ENCODE measurements around the gene DGLUCY. TPM values are rescaled to one million over a fixed set of nuclear protein-coding genes. Genes with fewer than 3 reads are reported as not detected.
A peak's percentile ranks its signal among the peaks of the same experiment; 100 is the strongest.

The DGLUCY gene, protein sequence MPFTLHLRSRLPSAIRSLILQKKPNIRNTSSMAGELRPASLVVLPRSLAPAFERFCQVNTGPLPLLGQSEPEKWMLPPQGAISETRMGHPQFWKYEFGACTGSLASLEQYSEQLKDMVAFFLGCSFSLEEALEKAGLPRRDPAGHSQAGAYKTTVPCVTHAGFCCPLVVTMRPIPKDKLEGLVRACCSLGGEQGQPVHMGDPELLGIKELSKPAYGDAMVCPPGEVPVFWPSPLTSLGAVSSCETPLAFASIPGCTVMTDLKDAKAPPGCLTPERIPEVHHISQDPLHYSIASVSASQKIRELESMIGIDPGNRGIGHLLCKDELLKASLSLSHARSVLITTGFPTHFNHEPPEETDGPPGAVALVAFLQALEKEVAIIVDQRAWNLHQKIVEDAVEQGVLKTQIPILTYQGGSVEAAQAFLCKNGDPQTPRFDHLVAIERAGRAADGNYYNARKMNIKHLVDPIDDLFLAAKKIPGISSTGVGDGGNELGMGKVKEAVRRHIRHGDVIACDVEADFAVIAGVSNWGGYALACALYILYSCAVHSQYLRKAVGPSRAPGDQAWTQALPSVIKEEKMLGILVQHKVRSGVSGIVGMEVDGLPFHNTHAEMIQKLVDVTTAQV
- 100 to 1,000 TPM in 1 of 2 donors, 10 to 100 TPM in 1; 88.0 to 148 TPM for total RNA-seq

- Histone ChIP-seq H3K4me1 (replicated peaks) (no peaks in the 10 kb centered on the region), H3K9me3 (no peaks in the 10 kb centered on the region), H3K4me3 (peak within 1 kb of the TSS; percentile 41 to 46), H3K36me3 (no peaks in the 10 kb centered on the region), H3K27ac (peak within 1 kb of the TSS; percentile 92), H3K27me3 (replicated peaks; ENCODE audit: insufficient read depth) (no peaks in the 10 kb centered on the region)
- intact Hi-C loops (cut with DNase I) = loop anchor here (2.0 kb wide), 1 partner anchor 57 kb away; no protein-coding TSS in a partner anchor
- DNase-seq (ENCODE audit: low spot score) = peak; percentile 71
- 0% methylated on average over 5 of the region's 5 CpGs for WGBS
- TF ChIP-seq POLR2AphosphoS5 (IDR thresholded peaks at IDR 0.05) (peak; percentile 41), POLR2A (IDR thresholded peaks at IDR 0.05) (peak; percentile 38)
- TF ChIP-seq, protein P1, sequence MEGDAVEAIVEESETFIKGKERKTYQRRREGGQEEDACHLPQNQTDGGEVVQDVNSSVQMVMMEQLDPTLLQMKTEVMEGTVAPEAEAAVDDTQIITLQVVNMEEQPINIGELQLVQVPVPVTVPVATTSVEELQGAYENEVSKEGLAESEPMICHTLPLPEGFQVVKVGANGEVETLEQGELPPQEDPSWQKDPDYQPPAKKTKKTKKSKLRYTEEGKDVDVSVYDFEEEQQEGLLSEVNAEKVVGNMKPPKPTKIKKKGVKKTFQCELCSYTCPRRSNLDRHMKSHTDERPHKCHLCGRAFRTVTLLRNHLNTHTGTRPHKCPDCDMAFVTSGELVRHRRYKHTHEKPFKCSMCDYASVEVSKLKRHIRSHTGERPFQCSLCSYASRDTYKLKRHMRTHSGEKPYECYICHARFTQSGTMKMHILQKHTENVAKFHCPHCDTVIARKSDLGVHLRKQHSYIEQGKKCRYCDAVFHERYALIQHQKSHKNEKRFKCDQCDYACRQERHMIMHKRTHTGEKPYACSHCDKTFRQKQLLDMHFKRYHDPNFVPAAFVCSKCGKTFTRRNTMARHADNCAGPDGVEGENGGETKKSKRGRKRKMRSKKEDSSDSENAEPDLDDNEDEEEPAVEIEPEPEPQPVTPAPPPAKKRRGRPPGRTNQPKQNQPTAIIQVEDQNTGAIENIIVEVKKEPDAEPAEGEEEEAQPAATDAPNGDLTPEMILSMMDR (IDR thresholded peaks at IDR 0.05) = no peak
Measured at GRCh38 chr14:91113829-91114078, at the start of gene DGLUCY. DGLUCY (plus strand) TSS chr14:91114073; CDS start chr14:91160295, 46,222 bp downstream.

DNA sequence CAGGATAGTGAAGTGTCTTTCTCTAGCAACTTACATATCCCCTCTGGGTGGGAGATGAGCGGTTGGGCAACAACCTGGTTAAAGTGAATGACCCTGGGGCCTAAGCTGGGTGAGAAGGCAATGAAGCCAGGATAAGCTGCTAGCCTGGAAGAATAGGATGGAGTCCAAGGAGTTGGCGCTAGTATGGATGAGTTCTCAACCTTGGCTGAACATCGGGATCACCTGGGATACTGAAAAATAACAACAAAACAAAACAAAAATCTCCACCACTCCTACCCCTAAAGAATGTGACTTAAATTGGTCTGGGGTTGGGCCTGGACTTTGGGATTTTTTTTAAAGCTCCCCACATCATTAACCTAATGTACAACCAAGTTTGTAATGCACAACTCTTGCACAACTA lies 48.6 kb upstream of the DGLUCY start:
- intact Hi-C loops (cut with DNase I) = loop anchor here (10.0 kb wide), 1 partner anchor 220 kb away; no protein-coding TSS in a partner anchor
- Histone ChIP-seq H3K27ac (no peak overlapping the region), H3K4me1 (replicated peaks) (no peaks in the 10 kb centered on the region), H3K36me3 (no peaks in the 10 kb centered on the region), H3K9me3 (no peaks in the 10 kb centered on the region), H3K4me3 (no peak overlapping the region), H3K27me3 (replicated peaks; ENCODE audit: insufficient read depth) (no peaks in the 10 kb centered on the region)
- TF ChIP-seq POLR2AphosphoS5 (IDR thresholded peaks at IDR 0.05) (no peak), POLR2A (IDR thresholded peaks at IDR 0.05) (no peak)
- TF ChIP-seq, protein P1 (IDR thresholded peaks at IDR 0.05) = no peak
- no peak for DNase-seq (ENCODE audit: low spot score)
- 80% methylated on average over 3 of the region's 3 CpGs for WGBS

GRCh38 chr14:91067186-91067585 lies 46.7 kb upstream of the DGLUCY start:
- Histone ChIP-seq H3K4me1 (replicated peaks) (no peaks in the 10 kb centered on the region), H3K27ac (no peak overlapping the region), H3K9me3 (no peaks in the 10 kb centered on the region), H3K36me3 (no peaks in the 10 kb centered on the region), H3K4me3 (no peak overlapping the region), H3K27me3 (replicated peaks; ENCODE audit: insufficient read depth) (no peaks in the 10 kb centered on the region)
- 100% methylated on average over 1 of the region's 1 CpG for WGBS
- intact Hi-C loops (cut with DNase I) = loop anchor here (10.0 kb wide), 1 partner anchor 218 kb away; no protein-coding TSS in a partner anchor
- no peak for DNase-seq (ENCODE audit: low spot score)
- TF ChIP-seq POLR2A (IDR thresholded peaks at IDR 0.05) (no peak), POLR2AphosphoS5 (IDR thresholded peaks at IDR 0.05) (no peak)
- TF ChIP-seq, protein P1 (IDR thresholded peaks at IDR 0.05) = no peak

DNA sequence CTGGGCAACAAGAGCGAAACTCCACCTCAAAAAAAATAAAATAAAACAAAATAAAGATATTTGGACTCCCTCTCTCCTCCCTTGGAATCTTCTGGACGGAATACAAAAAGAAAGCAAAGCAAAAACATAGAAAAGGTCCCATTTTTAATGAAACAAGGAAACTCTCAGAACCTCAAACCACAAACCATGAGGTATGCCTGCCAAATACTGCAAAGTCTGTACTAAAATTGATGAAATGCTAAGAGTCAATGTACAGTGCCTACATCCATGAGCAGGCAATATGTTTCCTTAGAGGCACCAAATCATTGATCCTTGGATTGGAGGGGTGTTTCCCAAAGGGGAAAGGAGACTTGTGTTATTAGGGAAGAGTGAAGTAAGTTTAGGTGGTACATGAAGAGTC lies 45.2 kb upstream of the DGLUCY start:
- 92% methylated on average over 2 of the region's 2 CpGs for WGBS
- no peaks in the 10 kb centered on the region for H3K27me3 ChIP-seq (replicated peaks; ENCODE audit: insufficient read depth)
- no peak for DNase-seq (ENCODE audit: low spot score)
- no peaks in the 10 kb centered on the region for H3K36me3 ChIP-seq
- no peaks in the 10 kb centered on the region for H3K9me3 ChIP-seq
- intact Hi-C loops (cut with DNase I) = loop anchor here (10.0 kb wide), 1 partner anchor 216 kb away; no protein-coding TSS in a partner anchor
- no peak overlapping the region for H3K4me3 ChIP-seq
- H3K4me1 ChIP-seq (replicated peaks) = no peaks in the 10 kb centered on the region
- H3K27ac ChIP-seq = no peak overlapping the region
- TF ChIP-seq, protein P1 (IDR thresholded peaks at IDR 0.05) = no peak
- TF ChIP-seq POLR2A (IDR thresholded peaks at IDR 0.05) = no peak
- no peak for TF ChIP-seq POLR2AphosphoS5 (IDR thresholded peaks at IDR 0.05)

Data from prostate gland (tissue), 2 donors.